ENCODE measurements around the gene ST14.

DNA sequence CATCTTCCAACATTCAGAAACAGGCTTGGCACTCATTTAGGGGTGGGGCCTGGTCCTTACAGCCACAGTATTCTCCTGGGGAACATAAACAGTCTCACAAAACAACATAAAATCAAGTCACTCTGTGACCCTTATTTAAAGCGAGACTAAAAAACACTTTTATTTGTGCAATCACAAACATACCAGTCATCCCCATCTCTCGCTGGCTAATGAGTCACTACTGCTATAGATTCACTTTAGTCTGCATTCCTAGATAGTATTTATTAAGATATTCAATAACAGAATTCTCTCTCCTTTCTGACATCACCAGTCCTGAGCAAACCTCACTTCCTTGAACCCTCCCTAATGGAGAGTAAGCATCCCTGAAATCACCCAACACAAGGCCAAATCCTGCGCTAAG is 87.2 kb downstream of the ST14 start:
- TF ChIP-seq KLF9 (tag by site-specific recombination; IDR thresholded peaks at IDR 0.05; ENCODE audit: low read depth) (no peak), ZBTB1 (tag by site-specific recombination; IDR thresholded peaks at IDR 0.05) (no peak), ZNF341 (tag by site-specific recombination; IDR thresholded peaks at IDR 0.05; ENCODE audit: low read depth) (no peak), ZNF660 (tag by site-specific recombination; IDR thresholded peaks at IDR 0.05) (no peak), ZNF121 (tag by site-specific recombination; IDR thresholded peaks at IDR 0.05) (no peak), ZNF23 (tag by site-specific recombination; IDR thresholded peaks at IDR 0.05; ENCODE audit: borderline replicate concordance) (no peak)
- TF ChIP-seq, protein P1, sequence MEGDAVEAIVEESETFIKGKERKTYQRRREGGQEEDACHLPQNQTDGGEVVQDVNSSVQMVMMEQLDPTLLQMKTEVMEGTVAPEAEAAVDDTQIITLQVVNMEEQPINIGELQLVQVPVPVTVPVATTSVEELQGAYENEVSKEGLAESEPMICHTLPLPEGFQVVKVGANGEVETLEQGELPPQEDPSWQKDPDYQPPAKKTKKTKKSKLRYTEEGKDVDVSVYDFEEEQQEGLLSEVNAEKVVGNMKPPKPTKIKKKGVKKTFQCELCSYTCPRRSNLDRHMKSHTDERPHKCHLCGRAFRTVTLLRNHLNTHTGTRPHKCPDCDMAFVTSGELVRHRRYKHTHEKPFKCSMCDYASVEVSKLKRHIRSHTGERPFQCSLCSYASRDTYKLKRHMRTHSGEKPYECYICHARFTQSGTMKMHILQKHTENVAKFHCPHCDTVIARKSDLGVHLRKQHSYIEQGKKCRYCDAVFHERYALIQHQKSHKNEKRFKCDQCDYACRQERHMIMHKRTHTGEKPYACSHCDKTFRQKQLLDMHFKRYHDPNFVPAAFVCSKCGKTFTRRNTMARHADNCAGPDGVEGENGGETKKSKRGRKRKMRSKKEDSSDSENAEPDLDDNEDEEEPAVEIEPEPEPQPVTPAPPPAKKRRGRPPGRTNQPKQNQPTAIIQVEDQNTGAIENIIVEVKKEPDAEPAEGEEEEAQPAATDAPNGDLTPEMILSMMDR (tag by site-specific recombination; IDR thresholded peaks at IDR 0.05), result no peak
- TF ChIP-seq, protein P2, sequence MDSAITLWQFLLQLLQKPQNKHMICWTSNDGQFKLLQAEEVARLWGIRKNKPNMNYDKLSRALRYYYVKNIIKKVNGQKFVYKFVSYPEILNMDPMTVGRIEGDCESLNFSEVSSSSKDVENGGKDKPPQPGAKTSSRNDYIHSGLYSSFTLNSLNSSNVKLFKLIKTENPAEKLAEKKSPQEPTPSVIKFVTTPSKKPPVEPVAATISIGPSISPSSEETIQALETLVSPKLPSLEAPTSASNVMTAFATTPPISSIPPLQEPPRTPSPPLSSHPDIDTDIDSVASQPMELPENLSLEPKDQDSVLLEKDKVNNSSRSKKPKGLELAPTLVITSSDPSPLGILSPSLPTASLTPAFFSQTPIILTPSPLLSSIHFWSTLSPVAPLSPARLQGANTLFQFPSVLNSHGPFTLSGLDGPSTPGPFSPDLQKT (IDR thresholded peaks at IDR 0.05; ENCODE audit: borderline replicate concordance, low read depth, low read length), result no peak
